Aorta (tissue), 5 donors: ENCODE data around the gene PTPRM. TPM values are rescaled to one million over a fixed set of nuclear protein-coding genes. Genes with fewer than 3 reads are reported as not detected.

Experiments used
- ATAC-seq: fragments of 200-7000 bp; cut with Tn5 transposase; one replicate; pipeline ENCODE4 v1.9.1; 2022; ENCODE audit warnings: moderate library complexity; ENCODE audit not compliant: low FRiP score
- DNase-seq, 2 donors: peaks; one replicate each; pipeline ENCODE4 v3.0.0-alpha.2; 2020
- H3K27ac ChIP-seq, 2 donors: one replicate each; pipeline ENCODE4 v1.5.1; 2013; ENCODE audit warnings: low read length in 2 of 2, mild to moderate bottlenecking in 2 of 2, moderate library complexity in 2 of 2, control low read depth in 1 of 2, inconsistent platforms in 1 of 2, low read depth in 1 of 2
- H3K27me3 ChIP-seq, 2 donors: one replicate each; pipeline ENCODE4 v1.6.1; 2013; ENCODE audit warnings: control low read depth in 1 of 2, low read length in 1 of 2, mild to moderate bottlenecking in 1 of 2, moderate library complexity in 1 of 2; ENCODE audit not compliant: insufficient read depth in 2 of 2, control insufficient read depth in 1 of 2
- H3K36me3 ChIP-seq, 2 donors: one replicate each; pipeline ENCODE4 v1.6.1; 2013; ENCODE audit warnings: control low read depth in 1 of 2, low read length in 1 of 2, mild to moderate bottlenecking in 1 of 2; ENCODE audit not compliant: insufficient read depth in 2 of 2, control insufficient read depth in 1 of 2
- H3K4me1 ChIP-seq, 2 donors: one replicate each; pipeline ENCODE4 v1.6.1; 2013; ENCODE audit warnings: low read length in 2 of 2, control low read depth in 1 of 2, mild to moderate bottlenecking in 1 of 2, moderate library complexity in 1 of 2; ENCODE audit not compliant: insufficient read depth in 2 of 2, control insufficient read depth in 1 of 2
- H3K4me3 ChIP-seq, 2 donors: one replicate each; pipeline ENCODE4 v1.5.1; 2013; ENCODE audit warnings: low read length in 2 of 2, control low read depth in 1 of 2, mild to moderate bottlenecking in 1 of 2
- H3K9me3 ChIP-seq: one replicate; pipeline ENCODE4 v1.6.1; 2013; ENCODE audit warnings: mild to moderate bottlenecking, low read length; ENCODE audit not compliant: control insufficient read depth
- WGBS, 2 donors: extraction: QIAGEN DNeasy Blood & Tissue Kit; methylation state at CpG; one replicate each; pipeline ENCODE4 v1.1.7; 2013; 5-methylcytosine and 5-hydroxymethylcytosine counted together
- intact Hi-C, 2 donors: fragments of 100-400 bp; cut with DNase I; formaldehyde crosslinking; loops; one replicate each; pipeline versions ENCODE4 v1.14.2 to v1.15.0; 2022
- polyA plus RNA-seq, 2 donors: library from polyadenylated mRNA; stranded (reverse); fragments of 200-250 nt; gene quantifications; one replicate each; pipeline ENCODE4 v1.2.3, GENCODE V29; 2013
- total RNA-seq, 2 donors: library from RNA; stranded (reverse); fragmentation: NEBNext Ultra II Directional; extraction: Animal tissue kit (Norgen Biotek cat#: 25700); gene quantifications; one replicate each; pipeline ENCODE4 v1.2.1, GENCODE V29; 2021
- donor health status: healthy with polysubstance abuse.
- donor health status: Bipolar disorder and iron deficiency.
- donor health status: DM: no; HTN: no; CAD: no.
- donor health status: DM: no; HTN: no; CAD: no.
- donor health status: DM: yes; HTN: yes; CAD: no.

The PTPRM gene
- total and polyA plus RNA-seq, 4 donors = 10.6 to 98.9 (median 65.6) TPM

DNA sequence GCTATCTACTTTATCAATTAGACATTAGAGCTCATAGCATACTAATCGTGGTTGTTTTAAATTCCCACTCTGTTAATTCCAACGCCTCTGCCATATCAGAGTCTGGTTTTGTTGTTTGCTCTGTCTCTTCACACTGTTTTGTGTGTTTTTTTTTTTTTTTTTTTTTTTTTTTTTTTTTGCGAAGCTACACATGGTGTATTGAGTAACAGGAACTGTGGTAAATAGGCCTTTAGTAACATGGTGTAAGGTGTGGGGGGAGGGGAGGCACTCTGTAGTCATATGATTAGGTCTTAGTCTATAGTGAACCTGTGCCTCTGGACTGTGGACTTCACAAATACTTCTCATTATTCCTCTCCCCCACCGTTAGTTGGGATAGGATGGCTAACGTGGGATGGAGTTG is 671.4 kb downstream of the PTPRM start:
- H3K9me3 ChIP-seq = no peaks in the 10 kb centered on the region
- intact Hi-C loops = no loop called here
- no peak for DNase-seq
- WGBS, 2 donors = 96 to 97% methylated on average over 5 of the region's 5 CpGs
- peaks cover 0 to 1% of the 10 kb centered on the region in 2 donors for H3K4me1 ChIP-seq
- no peaks in the 10 kb centered on the region for H3K36me3 ChIP-seq
- ATAC-seq = no peak
- H3K4me3 ChIP-seq = no peak overlapping the region
- H3K27me3 ChIP-seq = no peaks in the 10 kb centered on the region
- no peak overlapping the region for H3K27ac ChIP-seq

DNA sequence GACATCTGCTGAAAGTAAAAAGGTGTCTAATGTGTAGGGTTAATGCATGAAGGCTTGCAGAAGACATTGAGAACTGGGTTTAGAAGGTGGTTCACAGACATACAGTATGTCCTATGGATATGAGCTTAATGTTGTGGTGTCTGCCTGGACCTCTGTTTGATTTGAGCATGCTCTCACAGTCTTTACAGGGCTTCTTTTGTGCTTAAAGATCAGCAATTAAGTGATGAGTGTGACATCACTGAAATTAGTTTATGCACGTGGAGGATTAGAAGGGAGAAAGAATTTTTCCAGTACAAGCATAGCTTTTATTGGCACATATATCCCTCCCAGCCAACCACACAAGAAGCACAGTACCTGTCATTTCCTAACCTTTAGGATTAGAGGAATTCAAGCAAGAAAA is 674.6 kb downstream of the PTPRM start:
- ATAC-seq (no peak), DNase-seq (no peak)
- H3K27ac ChIP-seq = no peak overlapping the region
- no peaks in the 10 kb centered on the region for H3K27me3 ChIP-seq
- peaks cover 1% of the 10 kb centered on the region for H3K9me3 ChIP-seq
- intact Hi-C loops = no loop called here
- peaks cover 0 to 3% of the 10 kb centered on the region in 2 donors for H3K4me1 ChIP-seq
- H3K36me3 ChIP-seq = peaks cover 0 to 6% of the 10 kb centered on the region in 2 donors
- no peak overlapping the region for H3K4me3 ChIP-seq
- 0 to 6% methylated on average over 1 of the region's 1 CpG for WGBS, 2 donors

DNA sequence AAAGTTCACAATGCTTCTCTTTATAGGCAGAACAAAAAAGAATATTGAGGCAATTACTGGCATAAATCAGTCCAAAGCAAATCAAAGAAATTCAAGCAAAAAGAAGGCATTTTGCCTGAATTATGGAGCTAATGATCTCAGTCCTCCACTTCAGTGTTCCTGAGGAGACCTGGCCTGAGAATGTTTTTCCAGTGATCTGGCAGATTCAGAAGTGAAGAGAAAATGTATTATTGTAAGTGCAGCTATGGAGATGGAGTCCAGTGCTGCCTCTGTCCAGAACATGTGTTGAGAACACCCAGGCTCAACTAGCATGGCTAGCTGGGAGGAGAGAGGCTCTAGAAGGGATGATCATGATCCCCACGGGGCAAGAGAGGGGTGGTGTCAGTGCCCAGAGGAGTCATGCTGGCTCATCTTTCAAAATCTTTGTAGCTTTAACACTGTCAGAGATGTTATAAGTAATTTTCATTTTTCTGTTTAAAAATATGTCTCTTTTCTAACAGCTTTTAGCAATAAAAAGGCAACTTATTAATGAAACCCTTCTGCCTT is 675.1 kb downstream of the PTPRM start:
- H3K9me3 ChIP-seq = peaks cover 1% of the 10 kb centered on the region
- WGBS, 2 donors = 16 to 18% methylated on average over 1 of the region's 1 CpG
- ATAC-seq (no peak), DNase-seq (no peak)
- H3K27me3 ChIP-seq = no peaks in the 10 kb centered on the region
- no peak overlapping the region for H3K4me3 ChIP-seq
- H3K27ac ChIP-seq = no peak overlapping the region
- H3K36me3 ChIP-seq = peaks cover 0 to 6% of the 10 kb centered on the region in 2 donors
- H3K4me1 ChIP-seq = peaks cover 0 to 3% of the 10 kb centered on the region in 2 donors
- intact Hi-C loops = no loop called here

DNA sequence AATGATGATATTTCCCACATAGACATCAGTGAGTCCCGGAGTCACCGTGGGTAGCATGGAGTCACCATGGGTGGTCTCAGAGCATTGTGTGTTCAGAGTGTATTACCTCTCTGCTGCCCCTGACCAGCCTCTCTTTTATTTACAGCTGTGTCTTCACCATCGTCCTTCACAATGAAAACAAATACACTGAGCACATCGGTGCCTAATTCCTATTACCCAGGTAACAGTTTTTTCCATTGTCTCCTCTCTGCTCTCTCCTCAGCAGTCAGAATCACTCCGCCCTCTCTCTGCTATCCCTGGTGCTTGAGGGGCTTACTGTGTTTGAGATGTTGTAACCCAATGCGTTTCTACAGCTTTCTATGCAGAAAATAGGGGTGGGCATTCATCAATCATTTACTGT is 680.6 kb downstream of the PTPRM start:
- peaks cover 0 to 6% of the 10 kb centered on the region in 2 donors for H3K36me3 ChIP-seq
- H3K9me3 ChIP-seq = peaks cover 1% of the 10 kb centered on the region
- peaks cover 0 to 1% of the 10 kb centered on the region in 2 donors for H3K4me1 ChIP-seq
- intact Hi-C loops = no loop called here
- H3K4me3 ChIP-seq = no peak overlapping the region
- 76 to 77% methylated on average over 6 of the region's 6 CpGs for WGBS, 2 donors
- no peaks in the 10 kb centered on the region for H3K27me3 ChIP-seq
- DNase-seq (no peak), ATAC-seq (no peak)
- H3K27ac ChIP-seq = no peak overlapping the region

DNA sequence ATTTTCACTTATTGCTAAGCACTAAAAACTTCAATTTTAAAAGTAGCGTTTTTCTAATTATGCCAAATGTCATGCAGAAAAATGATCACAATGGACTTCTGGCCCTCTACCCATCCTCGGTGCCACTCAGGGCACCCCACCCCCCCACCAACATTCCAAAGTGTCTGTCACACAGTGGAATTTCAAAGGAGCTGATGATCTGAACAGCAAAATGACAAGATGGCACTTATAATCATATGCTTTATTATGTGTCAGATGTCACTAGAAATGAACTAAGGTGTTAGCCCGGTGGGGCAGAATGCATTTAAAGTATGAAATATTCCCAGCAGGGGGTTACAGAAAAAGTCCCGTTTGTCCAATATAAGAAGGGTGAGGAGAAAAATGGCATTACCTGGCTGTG is 681.5 kb downstream of the PTPRM start:
- Histone ChIP-seq H3K27ac (no peak overlapping the region), H3K9me3 (peaks cover 1% of the 10 kb centered on the region), H3K27me3 (no peaks in the 10 kb centered on the region), H3K36me3 (peaks cover 0 to 6% of the 10 kb centered on the region in 2 donors), H3K4me1 (peaks cover 0 to 1% of the 10 kb centered on the region in 2 donors), H3K4me3 (no peak overlapping the region)
- DNase-seq (no peak), ATAC-seq (no peak)
- intact Hi-C loops = no loop called here
- 81 to 86% methylated on average over 4 of the region's 4 CpGs for WGBS, 2 donors

DNA sequence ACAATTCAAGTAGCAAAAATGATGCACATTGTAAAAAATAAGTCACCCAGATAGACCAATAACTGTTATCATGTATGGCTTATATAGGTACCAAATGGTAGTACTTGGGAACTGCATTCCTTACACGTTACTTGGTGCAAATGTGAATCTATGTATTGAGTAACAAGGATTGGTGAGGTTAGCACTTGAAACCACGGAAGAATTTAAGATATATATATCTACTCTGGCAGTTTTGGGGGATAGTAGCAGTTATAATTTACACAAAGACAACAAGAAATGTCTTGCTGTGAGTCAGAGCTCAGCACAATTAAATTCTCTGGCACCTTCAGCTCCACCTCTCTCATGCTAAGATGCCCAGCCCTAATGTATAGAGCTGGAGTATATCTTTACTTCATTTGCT is 682.7 kb downstream of the PTPRM start:
- no peak for DNase-seq
- intact Hi-C loops = no loop called here
- no peaks in the 10 kb centered on the region for H3K27me3 ChIP-seq
- ATAC-seq = no peak
- 90 to 93% methylated on average over 2 of the region's 2 CpGs for WGBS, 2 donors
- peaks cover 0 to 1% of the 10 kb centered on the region in 2 donors for H3K4me1 ChIP-seq
- H3K27ac ChIP-seq = no peak overlapping the region
- no peak overlapping the region for H3K4me3 ChIP-seq
- peaks cover 0 to 4% of the 10 kb centered on the region in 2 donors for H3K36me3 ChIP-seq
- H3K9me3 ChIP-seq = peaks cover 1% of the 10 kb centered on the region

DNA sequence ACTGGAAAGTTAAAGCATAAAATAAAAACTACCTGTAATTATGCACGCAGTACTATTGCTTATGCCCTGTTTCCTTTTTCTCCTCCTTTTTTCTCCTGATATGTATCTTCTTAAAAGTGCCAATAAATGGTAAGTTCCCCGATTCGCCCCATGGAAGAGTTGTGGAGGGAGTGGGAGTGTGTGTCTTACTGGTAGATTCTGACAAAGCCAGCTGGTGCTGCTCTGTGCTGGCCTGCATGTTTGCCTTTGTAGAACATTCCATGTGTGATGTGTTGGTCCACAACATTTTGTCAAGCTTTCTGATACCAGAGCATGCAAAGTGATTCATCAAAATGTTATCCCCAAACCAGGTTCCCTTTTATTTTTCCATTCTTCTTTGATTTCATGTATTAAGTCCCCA is 685.3 kb downstream of the PTPRM start:
- Histone ChIP-seq H3K4me3 (no peak overlapping the region), H3K27me3 (no peaks in the 10 kb centered on the region), H3K27ac (no peak overlapping the region), H3K9me3 (no peaks in the 10 kb centered on the region), H3K4me1 (peaks cover 0 to 1% of the 10 kb centered on the region in 2 donors), H3K36me3 (no peaks in the 10 kb centered on the region)
- WGBS, 2 donors = 96 to 98% methylated on average over 3 of the region's 3 CpGs
- intact Hi-C loops = no loop called here
- ATAC-seq = no peak
- no peak for DNase-seq

DNA sequence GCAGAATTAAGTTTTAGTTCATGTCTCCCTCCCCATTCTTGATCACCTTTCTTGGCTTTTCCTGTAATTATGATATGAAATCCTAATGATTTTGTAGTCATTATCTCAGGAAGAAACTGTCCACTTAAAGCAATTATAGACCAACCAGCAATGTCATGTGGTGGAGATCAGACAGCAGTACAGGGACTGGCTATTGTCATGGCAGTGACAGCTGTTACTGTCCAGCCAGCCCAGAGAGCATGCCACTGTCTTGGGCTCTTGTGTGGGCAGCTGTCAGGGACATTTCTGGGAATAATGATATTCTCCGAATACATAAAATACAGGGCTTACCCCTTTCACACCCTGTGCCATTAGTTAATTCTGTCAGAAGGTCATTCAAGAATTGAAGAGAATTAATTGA is 686.8 kb downstream of the PTPRM start:
- ATAC-seq = no peak
- intact Hi-C loops = no loop called here

DNA sequence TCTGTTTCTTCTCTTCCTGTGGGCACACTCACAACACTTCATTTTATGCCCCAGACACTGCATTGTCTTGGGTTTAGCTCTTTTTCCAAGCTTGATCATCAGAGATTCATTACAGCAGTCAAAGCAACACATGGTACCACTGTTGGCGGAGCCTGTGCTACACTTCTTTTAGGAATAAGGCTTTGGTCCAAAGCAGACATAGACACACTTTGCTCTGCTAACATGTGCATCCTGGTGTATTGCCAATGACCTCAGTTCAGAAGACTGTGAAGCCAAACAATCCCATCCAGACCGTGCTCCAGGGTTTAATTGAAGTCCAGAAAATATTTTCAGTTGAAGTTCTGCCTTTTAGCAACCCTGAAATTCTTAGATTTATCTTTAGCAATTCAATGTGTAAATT is 687.5 kb downstream of the PTPRM start:
- no peak for DNase-seq
- Histone ChIP-seq H3K27me3 (no peaks in the 10 kb centered on the region), H3K27ac (no peak overlapping the region), H3K4me1 (peaks cover 0 to 1% of the 10 kb centered on the region in 2 donors), H3K9me3 (no peaks in the 10 kb centered on the region), H3K36me3 (no peaks in the 10 kb centered on the region), H3K4me3 (no peak overlapping the region)
- 20 to 21% methylated on average over 2 of the region's 2 CpGs for WGBS, 2 donors
- no peak for ATAC-seq
- intact Hi-C loops = no loop called here

More for the DNA sequence above, 686.8 kb downstream of the PTPRM start:
- no peaks in the 10 kb centered on the region for H3K36me3 ChIP-seq
- no peaks in the 10 kb centered on the region for H3K9me3 ChIP-seq
- peaks cover 0 to 1% of the 10 kb centered on the region in 2 donors for H3K4me1 ChIP-seq
- H3K4me3 ChIP-seq = no peak overlapping the region
- no peak for DNase-seq
- H3K27ac ChIP-seq = no peak overlapping the region
- WGBS, 2 donors = 95 to 96% methylated on average over 1 of the region's 1 CpG
- no peaks in the 10 kb centered on the region for H3K27me3 ChIP-seq
